ENCODE data around the gene DLX4. TPM values are rescaled to one million over a fixed set of nuclear protein-coding genes. Genes with fewer than 3 reads are reported as not detected.

DLX4 gene
- total and polyA plus RNA-seq, 12 donors: 0.10 to 0.96 (median 0.27) TPM; not detected in 3

- TF ChIP-seq POLR2A (IDR thresholded peaks at IDR 0.05) (no peak), CTCF (IDR thresholded peaks at IDR 0.05) (no peak)
- H3K4me1 ChIP-seq (replicated peaks in 1 of 2): no peaks in the 10 kb centered on the region
- no peak overlapping the region for H3K27ac ChIP-seq
- peaks cover 9% of the 10 kb centered on the region for H3K27me3 ChIP-seq
- intact Hi-C loops (cut with DNase I): no loop called here
- no peak overlapping the region for H3K4me3 ChIP-seq
- peak in 1 of 7 donors; percentile 9 for DNase-seq
- H3K36me3 ChIP-seq (replicated peaks in 1 of 2): no peaks in the 10 kb centered on the region
- H3K9me3 ChIP-seq (replicated peaks in 1 of 3): no peaks in the 10 kb centered on the region
- 52 to 78% (median 66%) methylated on average over 3 of the region's 3 CpGs for WGBS, 4 donors
Observed at GRCh38 chr17:49985310-49985990, 16.5 kb downstream of the DLX4 start.

GRCh38 chr17:49986396-49987289 is 17.7 kb downstream of the DLX4 start:
- Histone ChIP-seq H3K4me3 (no peak overlapping the region), H3K9me3 (replicated peaks in 1 of 3) (no peaks in the 10 kb centered on the region), H3K4me1 (replicated peaks in 1 of 2) (no peaks in the 10 kb centered on the region), H3K27me3 (peaks cover 9% of the 10 kb centered on the region), H3K27ac (no peak overlapping the region), H3K36me3 (replicated peaks in 1 of 2) (no peaks in the 10 kb centered on the region)
- no peak for TF ChIP-seq POLR2A (IDR thresholded peaks at IDR 0.05)
- TF ChIP-seq CTCF (IDR thresholded peaks at IDR 0.05): no peak
- intact Hi-C loops (cut with DNase I): no loop called here
- DNase-seq: no peak
- 52 to 57% (median 52%) methylated on average over 6 of the region's 6 CpGs for WGBS, 4 donors

DNA sequence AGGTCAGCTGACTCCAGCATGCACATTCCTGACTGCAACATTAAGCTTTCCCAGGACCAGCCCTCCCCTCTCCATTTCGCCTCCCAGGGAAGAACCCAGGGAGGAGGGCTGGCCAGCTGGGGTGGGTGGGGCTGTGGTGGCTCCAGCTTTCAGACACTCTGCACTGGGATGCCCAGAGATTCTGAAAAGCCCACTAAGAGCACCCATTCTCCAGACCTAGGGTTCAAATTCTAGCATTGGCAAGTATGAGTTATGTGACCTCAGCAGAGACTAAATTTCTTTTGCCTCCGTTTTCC is 18.2 kb downstream of the DLX4 start:
- 26 to 46% (median 43%) methylated on average over 1 to 2 of the region's 2 CpGs; no CpG with 5 or more reads in 1 of the 4 donors for WGBS, 4 donors
- Histone ChIP-seq H3K4me3 (no peak overlapping the region), H3K4me1 (replicated peaks in 1 of 2) (no peaks in the 10 kb centered on the region), H3K9me3 (replicated peaks in 1 of 3) (no peaks in the 10 kb centered on the region), H3K36me3 (replicated peaks in 1 of 2) (no peaks in the 10 kb centered on the region), H3K27ac (no peak overlapping the region), H3K27me3 (peaks cover 9% of the 10 kb centered on the region)
- TF ChIP-seq POLR2A (IDR thresholded peaks at IDR 0.05) (no peak), CTCF (IDR thresholded peaks at IDR 0.05) (no peak)
- intact Hi-C loops (cut with DNase I): no loop called here
- DNase-seq: peak in 1 of 7 donors; percentile 3

DNA sequence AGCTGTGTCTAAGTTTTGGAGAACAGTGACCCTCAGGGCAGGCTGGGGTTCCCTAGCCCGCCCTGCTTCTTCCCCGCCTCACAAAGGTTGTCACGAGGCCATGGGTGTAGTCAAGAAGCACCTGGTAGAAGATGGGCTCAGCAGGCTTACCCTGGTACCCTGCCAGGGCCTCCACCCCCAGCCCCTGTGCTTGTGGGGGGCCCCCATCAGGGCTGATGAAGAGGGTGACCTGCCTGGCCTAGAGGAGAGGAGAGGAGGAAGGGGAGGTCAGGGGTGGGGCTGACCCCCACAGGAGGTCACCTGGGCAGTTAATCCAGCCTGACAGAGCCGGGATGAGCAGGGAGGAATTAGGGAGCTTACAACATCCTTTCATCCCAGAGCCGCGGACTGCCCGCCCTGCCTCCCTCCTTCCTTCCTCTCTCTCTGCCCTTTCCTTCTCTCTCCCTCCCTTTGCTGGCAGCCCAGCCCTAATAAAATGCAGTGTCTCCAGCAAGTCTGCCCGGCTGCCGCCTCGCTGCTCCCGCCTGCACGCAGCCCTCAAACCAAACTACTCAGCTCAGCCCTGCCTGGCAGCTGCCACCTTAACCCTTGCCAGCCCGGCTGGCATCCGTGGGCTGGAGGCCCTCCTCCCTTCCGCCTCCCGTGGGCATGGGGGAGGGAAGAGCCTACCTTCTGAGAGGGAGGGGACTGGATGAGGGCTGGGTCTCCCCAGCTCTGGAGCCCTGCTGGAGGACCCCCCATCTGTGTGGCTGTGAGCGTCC is 18.9 kb downstream of the DLX4 start:
- peaks cover 13% of the 10 kb centered on the region for H3K27me3 ChIP-seq
- intact Hi-C loops (cut with DNase I): no loop called here
- H3K36me3 ChIP-seq (replicated peaks in 1 of 2): no peaks in the 10 kb centered on the region
- peak in 3 of 7 donors; percentile 16 to 60 (median 41) for DNase-seq
- 2 to 16% (median 13%) methylated on average over 8 to 17 of the region's 17 CpGs for WGBS, 4 donors
- H3K4me3 ChIP-seq: no peak overlapping the region
- H3K27ac ChIP-seq: no peak overlapping the region
- TF ChIP-seq POLR2A (IDR thresholded peaks at IDR 0.05) (no peak), CTCF (IDR thresholded peaks at IDR 0.05) (no peak)
- no peaks in the 10 kb centered on the region for H3K9me3 ChIP-seq (replicated peaks in 1 of 3)
- no peaks in the 10 kb centered on the region for H3K4me1 ChIP-seq (replicated peaks in 1 of 2)

Measured in adrenal gland (tissue), 12 donors.